Right forelimb (tissue), 1 donor: ENCODE results near the gene TRDN.
"Not testable (repeated sequence)": the region's sequence is repeated elsewhere in the genome, so short reads cannot be mapped to it uniquely, and the experiment has no call there.

Experiments
- DNase-seq: peaks from one replicate; pipeline ENCODE4 v3.0.0-alpha.2; 2018

TRDN gene

DNA sequence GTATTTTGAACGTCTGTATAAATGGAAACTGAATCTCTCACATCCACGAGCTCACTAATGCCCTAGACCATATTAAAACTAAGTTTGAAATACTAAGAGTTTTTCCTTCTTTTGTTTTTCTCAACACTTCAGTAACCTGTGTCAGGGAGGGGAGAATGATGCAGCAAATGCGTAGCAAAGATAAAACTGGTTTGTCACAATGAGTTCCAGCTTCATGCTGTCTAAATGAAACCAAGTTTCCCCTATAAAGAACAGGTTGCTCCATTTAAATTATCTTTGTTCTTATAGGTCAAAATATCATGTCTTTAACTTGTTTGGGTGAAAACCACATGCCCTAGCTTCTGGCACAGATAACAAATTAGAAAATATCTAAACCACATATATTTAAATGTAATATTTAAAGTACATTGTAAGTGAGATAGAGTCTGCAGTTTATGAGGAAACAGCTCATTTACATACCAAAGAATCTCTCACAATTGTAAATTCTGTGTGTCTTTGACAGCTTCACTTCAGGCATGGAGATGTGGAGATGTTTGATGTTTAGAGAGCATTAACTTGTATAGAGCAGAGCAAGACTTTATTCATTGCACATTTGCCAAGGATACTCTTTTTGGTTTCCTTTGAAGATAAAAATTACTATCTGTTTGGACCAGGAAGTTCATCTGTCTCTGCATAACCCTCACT lies 7.3 kb downstream of the TRDN start:
- DNase-seq: no peak

DNA sequence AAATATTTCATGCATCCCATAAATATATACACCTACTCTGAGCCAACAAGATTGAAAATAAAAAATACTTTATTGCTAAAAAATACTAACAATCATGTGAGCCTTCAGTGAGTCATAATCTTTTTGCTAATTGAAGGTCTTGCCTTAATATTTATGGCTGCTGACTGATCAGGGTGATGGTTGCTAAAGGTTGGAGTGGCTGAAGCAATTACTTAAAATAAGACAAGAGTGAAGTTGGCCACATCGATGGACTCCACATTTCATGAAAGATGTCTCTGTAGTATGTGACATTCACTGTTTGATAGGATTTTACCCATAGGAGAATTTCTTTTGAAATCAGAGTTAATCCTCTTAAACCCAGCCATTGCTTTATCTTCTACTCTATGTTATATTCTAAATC lies 11.1 kb downstream of the TRDN start:
- DNase-seq: no peak

DNA sequence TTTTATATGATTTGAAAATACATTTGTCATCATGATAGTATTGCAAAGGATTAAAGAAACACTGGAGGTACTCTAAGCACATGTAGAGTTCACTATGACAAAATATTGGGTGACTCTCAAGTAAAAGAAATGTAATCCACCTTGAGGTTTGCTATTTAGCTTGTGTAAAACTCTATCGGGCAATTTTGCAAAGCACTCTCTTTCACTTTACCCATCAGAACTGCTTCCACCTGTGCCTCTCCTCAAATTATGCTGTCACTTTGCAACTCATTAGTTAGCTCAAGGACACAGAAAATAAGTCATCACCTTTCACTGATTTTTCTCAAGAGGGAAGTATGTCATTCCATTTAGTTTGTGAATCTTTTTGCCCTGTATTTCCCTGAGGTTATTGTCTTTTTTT lies 14.0 kb downstream of the TRDN start:
- no peak for DNase-seq

DNA sequence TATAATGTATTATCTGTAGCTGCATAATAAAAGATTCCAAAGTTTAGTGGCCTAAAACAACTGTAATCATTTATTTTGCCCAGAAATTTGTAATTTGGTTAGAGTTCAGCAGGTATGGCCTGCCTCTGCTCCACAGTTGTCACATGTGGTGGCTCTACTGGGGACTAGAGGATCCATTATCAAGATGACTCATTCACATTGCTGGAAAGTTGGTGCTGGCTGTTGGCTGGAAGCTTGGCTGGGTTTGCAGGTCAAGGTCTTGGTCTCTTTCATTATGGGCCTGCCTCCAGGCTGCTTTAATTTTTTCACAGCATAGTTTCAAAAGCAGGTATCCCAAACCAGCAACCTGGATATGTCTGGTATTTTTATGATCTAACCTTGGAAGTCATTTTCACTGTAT lies 17.6 kb downstream of the TRDN start:
- DNase-seq: no peak

DNA sequence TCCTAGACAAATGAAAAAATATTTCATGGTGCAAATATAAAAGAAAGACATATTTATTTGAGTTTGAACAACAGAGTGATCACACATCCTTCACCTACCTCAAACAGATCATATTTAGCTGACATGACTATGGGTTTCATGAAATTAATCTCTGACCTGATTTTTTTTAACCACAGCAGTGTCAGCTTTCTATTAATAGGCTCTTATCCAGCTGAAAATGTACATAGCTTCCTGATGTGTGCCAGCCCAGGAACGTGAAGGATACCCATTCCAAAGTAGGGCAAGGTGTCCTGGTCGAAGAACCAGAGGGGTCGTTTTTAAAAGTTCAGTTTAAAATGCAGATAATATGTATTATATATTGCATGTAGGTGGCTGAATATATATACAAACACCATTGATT lies 19.8 kb downstream of the TRDN start:
- no peak for DNase-seq

DNA sequence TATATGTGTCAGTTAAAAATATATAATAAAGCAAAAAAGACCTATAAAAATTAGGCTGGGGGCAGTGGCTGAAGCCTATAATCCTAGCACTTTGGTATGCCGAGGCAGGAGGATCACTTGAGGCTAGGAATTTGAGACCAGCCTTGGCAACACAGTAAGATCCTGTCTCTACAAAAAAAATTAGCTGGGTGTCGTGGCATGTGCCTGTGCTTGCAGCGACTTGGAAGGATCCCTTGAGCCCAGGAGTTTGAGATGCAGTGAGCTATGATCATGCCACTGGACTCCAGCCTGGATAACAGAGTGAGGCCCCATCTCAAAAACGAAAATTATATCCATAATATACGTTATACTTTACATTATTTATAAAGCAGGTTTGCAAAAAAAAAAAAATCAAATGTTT lies 20.7 kb downstream of the TRDN start:
- DNase-seq: no peak

DNA sequence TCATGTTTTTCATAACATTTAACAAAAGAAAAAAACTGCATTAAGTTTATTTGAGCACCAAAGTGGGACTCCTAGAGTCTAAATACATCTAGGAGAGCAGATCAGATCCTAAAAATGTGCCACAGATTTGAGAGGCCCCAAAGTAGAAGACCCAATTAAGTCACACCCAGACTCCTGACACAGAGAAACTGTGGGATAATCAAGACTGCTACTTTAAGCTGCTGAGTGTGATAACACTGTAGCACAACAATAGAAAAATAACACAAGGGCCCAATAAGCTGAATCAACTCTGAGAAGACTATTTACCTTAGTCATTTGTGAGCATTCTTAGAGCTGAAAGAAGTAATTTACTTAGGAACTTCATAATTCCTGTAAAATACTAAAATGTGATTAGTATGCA lies 26.0 kb downstream of the TRDN start:
- no peak for DNase-seq

DNA sequence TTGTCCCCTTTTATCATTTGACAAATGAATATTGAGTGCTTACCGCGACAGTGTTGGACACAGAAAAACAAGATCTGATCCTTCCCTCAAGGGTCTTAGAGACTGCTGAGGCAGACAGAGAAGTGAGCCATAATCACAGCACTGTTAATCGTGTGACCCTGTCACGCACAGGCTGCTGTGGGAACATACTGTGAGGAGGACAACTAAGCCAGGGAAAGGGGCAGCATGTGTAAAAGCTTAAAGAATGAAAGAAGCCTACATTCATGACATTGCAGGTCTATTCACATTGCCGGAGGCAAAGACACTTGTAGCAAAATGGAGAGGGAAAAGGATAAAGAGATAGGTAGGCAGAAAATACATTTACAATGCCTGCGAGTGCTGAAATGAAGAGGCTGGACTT lies 32.7 kb downstream of the TRDN start:
- no peak for DNase-seq

DNA sequence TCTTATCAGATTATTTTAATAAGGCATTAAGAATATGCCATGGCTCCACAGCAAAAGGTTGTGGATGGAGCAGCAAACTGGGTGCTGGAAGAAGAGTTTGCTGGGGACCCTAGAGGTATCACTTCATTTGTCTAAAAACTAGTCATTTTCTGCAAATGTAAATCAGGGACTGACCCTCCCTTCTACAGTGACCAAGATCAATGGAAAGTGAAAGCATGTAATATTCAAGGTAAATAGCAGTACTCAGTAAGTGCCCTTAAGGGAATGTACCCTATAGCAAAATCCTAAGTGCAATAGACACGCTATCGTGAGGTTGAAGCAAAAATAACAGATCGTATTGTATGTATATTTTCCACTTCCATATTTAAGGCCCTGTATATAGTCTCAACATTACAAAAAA lies 38.7 kb downstream of the TRDN start:
- no peak for DNase-seq

DNA sequence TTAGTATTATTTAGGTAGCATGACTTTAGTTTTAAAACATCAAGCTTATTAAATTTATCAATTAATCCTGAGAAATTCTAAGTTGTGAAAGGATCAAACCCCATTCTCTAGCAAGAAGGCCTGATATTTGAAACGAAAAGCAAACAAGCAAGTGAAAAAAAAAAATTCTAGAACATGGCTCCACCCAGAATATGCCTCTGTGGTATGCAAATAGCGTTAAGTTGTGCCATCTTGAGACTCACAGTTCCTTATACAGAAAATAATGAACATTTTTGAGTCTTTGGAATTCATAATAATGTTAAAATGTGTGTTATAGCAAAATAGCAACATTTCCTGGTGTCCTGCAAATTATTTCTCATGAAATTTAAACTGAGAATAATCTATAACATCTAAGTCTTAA lies 42.0 kb downstream of the TRDN start:
- no peak for DNase-seq

DNA sequence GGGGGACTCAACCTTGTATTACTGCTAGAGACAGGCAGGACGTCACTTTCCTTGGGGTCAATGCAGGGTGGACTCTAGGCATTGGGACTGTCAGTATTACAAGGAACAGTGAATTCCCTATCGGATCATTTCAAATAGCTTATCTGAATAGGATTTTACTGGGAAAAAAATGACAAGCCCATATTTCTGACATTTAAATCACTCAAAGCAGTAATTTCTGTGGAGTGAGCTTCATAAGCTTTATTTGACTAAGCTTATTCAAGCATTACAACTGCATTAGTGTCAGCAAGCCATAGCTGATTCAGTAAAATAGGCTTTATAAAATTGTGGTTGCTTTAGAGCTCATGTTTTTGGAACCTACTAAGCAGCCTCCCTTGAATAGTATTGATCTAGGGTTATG lies 44.3 kb downstream of the TRDN start:
- DNase-seq: no peak

DNA sequence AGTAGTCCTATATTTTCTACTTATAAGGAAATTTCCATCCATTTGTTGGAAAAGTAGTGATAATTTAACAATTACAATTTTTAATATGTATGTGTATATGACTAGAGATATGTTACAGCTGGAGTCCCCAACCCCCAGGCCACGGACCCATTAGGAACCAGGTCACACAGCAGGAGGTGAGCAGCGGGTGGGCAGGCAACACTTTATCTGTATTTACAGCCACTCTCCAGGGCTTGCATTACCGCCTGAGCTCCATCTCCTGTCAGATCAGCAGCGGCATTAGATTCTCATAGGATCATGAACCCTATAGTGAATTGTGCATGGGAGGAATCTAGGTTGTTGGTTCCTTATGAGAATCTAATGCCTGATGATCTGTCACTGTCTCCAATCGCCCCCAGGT lies 46.8 kb downstream of the TRDN start:
- no peak for DNase-seq

DNA sequence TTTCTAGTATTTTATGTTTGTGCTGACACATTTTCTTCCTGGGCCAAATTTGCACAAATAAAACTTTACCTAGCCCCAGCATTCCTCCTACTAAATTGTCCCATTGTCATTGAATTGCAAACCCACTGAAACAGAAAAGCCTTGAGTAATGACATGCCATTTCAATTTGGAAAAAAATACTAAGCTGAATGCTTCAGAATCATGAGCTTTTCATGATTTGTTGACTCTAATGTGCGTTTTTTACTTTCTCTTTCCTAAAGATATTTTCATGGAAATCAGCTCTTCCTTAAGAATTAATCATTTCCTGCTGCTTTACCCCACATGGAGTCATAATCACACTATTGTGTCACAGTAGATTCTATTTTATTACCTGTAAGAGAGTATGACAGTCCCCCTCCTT lies 47.4 kb downstream of the TRDN start:
- DNase-seq: no peak

DNA sequence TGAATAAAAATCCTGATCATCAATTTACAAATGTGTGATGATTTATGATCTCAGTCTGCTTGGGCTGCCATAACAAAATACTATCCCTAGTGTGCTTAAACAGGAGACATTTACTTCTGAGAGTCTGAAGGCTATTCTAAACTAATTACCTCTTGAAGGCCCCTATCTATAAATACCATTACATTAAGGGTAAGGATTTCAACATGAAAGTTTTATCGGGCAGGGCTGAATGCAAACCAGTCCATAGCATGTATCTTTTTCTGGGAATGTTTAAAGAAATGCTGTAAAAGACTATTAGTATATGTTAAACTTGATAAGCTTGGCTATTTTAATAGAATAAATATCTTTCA lies 48.2 kb downstream of the TRDN start:
- no peak for DNase-seq

DNA sequence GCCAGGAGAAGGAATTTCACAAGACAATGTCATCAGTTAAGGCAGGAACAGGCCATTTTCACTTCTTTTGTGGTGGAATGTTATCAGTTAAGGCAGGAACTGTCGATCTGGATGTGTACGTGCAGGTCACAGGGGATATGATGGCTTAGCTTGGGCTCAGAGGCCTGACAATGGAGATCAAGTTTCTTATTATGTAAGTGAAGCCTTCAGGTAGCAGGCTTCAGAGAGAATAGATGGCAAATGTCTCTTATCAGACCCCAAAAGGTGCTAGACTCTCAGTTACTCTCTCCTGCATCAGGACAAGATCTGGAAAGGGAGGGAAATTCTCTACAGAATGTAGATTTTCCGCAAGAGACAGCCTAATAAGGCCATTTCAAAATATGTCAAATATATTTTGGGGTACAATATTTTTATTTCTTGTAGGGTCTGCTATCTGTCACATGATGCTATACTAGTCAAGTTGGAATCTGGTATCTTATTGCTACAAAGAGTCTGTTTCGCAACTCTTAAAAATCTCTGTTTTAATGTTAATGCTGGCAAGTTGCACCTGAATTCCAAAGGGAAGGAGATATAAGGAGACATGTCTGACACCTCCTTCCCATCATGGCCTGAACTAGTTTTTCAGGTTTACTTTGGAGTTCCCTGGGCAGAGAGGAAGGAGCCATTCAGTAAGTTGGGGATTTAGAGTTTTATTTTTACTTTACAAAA lies 48.8 kb downstream of the TRDN start:
- DNase-seq: no peak

DNA sequence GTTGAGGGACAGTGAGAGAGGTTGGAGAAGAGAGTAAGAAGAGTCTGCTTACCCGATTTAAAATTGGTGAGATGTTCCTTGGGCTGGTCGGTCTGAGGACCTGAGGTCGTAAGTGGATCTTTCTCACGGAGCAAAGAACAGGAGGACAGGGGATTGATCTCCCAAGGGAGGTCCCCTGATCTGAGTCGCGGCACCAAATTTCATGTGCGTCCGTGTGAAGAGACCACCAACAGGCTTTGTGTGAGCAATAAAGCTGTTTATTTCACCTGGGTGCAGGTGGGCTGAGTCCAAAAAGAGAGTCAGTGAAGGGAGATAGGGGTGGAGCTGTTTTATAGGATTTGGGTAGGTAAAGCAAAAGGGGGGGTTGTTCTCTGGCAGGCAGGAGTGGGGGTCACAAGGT lies 49.3 kb downstream of the TRDN start:
- not testable (repeated sequence) for DNase-seq

DNA sequence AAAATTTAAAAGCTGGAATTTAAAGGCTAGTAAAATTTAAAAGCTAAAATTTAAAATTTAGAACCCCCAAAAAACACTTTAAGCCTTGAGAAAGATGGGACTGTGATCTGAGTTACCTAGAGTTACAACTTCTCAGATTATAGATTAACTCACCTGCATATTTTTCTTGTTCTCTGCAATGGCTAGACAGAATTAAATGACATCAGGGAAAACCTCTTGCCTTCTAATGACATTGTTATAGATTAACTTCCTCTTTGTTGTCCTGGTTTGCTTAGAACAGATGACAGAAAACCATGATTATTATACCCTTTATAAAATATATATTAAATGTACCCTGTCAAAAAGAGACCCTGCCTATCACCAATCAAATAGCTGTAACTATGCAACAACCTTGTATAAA lies 56.4 kb downstream of the TRDN start:
- DNase-seq: no peak

DNA sequence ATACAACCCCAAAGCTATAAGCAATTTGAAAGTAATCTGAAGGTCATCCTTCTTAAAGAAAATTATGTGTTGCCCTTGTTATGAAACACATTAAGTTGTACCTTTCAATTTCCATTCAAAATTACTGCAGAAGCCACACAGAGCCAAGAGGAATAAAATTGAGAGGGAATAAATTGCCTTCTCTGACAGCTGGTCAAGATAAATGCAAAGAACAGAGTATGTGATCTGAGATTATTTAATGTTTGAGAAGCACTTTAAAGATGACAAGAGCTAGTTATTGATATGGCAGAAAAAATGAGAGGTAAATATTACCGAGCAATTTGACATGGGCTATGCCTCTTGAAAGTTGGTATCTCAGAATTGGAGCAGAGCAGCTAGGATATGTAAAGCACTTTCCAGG lies 61.6 kb downstream of the TRDN start:
- DNase-seq: no peak

DNA sequence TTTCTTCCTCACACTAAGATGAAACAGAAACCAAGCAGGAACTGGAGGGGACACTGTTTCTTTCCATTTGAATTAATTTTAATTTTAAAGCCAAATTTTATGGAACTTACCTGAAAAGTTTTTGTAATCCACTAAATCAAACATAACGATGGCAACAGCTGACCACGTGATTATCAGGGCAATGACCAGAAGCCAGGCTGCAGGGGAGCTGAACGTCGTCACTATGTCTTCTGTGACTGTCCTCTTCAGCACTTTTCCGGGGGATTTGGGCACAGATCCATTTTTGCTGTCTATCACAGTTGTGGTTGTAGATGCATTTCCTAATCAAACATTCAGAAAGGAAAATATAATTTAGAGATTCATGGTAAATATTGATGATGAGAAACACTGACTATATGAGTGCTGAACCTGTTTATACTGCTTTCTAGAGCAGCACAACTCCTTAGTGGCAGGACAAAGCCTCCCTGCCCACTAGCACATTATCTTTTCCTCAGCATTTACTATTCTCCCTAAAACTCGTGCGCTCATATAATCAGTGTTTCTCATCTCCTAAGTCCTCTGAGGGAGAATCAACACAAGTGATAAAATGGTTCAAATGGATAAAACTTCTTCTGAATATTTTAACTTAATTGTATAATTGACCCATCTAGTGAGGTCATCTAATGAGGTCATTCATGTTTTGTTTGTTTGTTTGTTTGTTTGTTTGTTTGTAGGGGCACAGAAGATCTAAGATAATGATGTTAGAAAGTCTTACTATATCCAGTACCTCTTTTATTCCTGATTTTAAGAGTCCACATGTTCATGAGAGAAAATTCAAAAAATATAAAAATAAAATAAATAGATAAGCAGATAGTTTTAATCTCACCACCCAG lies 65.7 kb downstream of the TRDN start:
- no peak for DNase-seq

DNA sequence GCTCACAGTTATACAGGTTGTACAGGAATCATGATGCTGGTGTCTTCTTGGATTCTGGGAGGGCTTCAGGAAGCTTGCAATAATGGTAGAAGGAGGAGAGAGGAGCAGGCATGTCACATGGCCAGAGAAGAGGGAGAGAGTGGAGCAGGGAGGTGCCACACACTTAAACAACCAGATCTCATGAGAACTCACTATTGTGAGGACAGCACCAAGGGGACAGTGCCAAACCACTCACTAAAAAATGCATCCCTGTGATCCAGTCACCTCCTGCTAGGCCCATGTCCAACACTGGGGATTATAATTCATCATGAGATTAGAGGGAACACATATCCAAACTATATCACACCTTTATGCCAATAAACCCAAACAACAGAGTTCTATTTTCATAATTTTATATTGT lies 67.2 kb downstream of the TRDN start:
- DNase-seq: no peak

DNA sequence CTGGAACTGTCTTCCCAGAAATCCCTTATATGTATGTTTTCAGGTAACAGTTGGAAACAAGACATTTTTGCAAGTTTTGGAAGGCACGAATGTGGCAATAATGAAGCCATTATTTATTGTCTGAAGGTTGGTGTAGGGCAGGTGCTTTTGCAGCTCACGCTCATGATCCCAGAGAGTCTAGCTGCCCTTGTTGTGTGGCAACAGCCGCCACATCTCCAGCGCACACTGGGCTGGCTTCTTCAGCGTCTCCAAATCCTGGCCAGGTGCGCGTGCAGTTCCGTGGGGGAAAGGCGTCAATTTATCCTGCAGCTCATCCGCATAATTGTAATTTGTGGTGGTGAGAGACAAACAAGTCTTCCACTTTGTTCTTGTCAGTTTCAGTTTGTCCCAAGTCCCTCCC lies 71.2 kb downstream of the TRDN start:
- no peak for DNase-seq

DNA sequence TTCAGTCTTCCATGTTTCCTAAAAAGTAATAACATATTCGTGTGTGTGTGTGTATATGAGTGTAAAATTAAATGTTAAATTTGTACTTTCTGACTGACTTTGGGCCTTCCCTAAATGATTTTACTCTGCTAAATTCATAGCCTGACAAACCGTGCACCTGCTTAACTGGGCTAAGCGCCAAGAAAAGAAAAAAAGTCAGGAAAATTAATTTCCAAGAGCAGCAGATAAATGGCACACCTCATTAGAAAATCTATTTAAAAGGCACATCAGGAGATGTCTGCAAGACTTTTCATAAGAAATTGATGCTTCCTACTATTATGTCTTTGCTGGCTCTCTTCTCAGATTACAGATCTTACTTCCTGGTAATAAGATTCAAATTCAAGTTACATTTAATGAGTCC lies 72.4 kb downstream of the TRDN start:
- no peak for DNase-seq

DNA sequence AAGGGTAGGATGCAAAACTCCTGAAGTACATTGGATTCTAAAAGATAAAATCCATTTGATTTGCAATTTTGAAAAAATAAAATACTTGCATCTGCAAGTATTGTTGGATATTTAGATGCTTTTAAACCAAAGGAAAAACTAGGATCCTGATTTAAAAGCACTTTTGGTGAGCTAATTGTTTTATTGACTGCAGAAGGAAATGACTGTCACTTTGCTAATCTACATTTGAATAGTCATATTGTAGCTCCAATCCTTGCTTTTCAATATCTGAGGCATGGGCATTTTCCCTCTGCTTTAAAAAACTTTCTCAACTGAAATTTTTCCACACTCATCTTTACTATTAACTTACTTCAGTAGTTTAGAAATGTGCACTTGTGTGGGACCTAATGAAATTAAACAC lies 74.1 kb downstream of the TRDN start:
- DNase-seq: no peak

DNA sequence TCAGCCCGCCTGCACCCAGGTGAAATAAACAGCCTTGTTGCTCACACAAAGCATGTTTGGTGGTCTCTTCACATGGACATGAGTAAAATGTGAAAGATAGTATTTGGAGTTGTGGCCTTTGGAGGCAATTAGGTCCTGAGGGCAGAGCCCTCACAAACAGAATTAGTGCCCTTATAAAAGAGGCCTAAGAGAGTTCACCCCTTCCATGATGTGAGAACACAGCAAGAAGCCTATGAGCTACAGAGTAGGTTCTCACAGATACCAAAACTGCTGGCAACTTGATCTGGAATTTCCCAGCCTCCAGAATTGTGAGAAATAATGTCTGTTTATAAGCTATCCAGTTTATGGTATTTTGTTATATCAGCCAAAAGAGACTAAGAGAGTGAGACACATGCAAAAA lies 74.5 kb downstream of the TRDN start:
- DNase-seq: no peak
